Stimulated activated CD4-positive, alpha-beta T cell treated with anti-CD3 and anti-CD28 coated beads, Interleukin-2, amount 100 ng/mL, for 24 hours (primary cell): ENCODE data around the gene GABBR2.

Experiments used
- DNase-seq, 2 donors: peaks; one replicate each; pipeline ENCODE4 v3.0.0-alpha.2; 2020

GABBR2 gene

GRCh38 chr9:98364086-98364485, 344.6 kb downstream of the GABBR2 start:
- DNase-seq: no peak

DNA sequence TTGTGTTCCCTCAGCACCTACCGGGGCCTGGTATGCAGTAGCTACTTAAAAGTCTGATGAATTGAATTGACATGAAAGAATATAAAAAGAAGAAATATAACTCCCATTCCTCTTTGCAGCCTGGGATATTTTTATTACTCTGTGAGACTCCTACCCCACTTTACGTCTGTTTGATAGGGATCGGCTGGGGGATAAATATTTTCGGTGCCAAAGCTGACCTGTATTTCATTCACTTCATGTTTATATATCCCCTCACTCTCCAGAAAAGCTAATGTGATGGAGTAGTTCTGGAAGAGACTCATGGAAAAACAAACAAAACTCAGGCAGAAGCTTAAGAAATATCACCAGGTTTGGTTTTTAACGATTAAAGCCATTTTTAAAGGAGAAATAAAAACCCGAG, 345.1 kb downstream of the GABBR2 start:
- no peak for DNase-seq

DNA sequence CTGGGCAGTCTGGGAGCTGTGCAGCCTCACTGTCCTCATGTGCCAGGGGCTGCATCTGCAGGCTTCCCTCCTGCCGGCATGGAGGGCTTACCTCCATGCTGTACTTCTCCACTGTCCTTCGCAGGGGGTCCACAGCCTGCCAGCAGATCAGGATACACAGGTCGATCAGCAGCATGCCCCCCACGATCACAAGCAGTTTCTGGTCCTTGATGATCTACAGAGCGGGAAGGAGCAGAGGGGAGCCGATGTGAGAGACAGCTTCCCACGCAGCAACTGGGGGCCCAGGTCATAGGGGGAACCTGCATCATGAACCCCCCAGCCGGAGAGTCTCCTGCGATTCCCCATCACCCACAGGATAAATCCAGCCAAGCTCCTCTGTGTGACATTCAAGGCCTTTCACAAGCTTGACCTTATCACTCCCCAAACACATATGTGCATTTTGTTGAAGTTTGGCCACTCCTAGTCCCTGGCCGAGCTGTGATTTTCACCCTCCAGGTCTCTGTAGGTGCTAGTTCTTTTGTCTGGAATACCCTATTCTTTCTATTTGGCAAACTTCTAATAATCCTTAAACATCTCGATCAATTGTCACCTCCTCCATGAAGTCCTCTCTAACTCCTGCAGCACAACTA, 346.0 kb downstream of the GABBR2 start:
- DNase-seq: no peak

DNA sequence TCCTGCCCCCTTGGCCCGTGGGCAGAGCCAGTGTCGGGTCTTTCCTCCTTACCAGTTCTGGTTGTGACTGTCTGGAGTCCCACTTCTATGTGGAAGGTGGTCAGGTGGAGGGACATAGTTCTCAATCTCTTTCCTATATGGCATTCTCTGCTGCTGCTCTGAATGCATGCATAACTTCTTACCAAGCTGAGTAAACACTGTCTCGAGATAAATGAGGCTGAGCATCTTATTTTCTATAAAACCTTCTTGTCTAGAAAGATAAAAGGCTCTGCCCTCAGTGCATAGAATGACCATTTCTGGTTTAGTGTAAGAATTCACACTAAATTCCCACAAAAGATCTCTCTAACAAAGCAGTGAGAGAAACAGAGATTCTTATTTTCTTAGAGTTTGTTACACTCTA, 347.1 kb downstream of the GABBR2 start:
- DNase-seq: no peak

GRCh38 chr9:98360176-98360708, 348.5 kb downstream of the GABBR2 start:
- DNase-seq: no peak

DNA sequence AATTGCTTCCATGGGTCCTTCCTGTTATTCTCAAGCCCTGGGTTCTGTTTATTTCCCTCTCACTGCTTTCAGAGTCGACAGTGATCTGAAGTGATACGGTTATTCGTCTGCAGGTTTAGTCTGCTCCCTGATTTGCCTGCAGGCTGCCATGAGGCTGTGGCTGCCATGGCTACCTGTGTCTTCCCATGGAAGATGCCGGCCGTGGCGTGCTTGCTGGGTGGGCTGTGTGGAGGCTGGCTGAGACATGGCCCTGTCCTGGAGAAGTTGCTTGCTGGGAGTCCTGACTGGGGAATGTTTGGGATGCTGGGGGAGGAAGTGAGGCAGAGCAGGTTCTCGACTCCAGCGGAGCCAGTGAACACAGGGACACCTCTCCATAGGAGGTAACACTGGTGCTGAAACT, 349.2 kb downstream of the GABBR2 start:
- DNase-seq: no peak

DNA sequence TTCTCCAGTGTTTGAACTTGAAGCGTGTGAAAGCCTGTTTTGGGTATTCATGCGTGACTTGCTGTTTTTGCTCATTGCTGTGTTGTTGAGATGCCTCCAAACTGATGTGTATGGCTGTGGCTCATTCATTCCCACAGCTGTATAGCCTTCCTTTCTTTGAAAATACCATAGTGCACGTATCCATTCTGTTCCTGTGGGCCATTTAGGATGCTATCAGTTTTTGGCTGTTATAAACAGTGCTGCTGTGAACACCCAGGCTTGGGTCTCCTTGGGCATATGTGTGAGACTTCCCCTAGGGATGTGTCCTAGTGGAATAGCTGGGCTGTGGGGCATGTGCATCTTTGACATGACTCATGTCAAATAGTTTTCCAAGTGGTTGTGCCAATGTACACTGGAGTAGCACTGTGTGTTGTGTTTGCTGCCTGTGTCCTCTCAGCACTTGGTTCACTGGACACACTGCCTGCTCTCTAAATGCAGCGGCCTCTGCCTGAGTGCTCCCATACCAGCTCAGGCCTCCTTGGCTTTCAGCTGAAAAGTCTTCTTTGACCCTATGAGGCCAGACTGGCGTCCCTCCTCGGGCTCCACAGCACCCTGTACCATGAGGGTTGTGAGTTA, 350.7 kb downstream of the GABBR2 start:
- DNase-seq: no peak

DNA sequence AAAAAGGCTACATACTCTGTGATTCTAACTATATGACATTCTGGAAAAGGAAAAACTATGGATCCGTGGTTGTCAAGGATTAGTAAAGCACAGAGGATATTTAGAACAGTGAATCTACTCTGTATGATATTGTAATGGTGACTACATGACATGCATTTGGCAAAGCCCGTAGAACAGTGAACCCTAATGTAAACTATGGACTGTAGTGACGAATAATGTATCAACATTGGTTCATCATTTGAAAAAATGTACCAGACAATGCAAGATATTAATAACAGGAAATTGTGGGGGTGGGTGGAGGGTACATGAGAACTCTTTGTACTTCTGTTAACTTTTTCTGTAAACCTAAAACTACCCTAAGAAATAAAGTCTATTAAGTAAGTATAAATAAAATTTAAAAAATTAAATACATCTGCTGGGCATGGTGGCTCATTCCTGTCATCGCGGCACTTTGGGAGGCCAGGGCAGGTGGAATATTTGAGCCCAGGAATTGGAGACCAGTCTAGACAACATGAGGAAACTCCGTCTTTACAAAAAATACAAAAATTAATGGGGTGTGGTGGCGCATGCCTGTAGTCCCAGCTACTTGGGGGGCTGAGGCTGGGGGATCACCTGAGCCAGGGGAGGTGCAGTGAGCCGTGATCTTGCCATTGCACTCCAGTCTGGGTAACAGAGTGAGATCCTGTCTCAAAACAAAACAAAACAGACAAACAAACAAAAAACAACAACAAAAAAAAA, 351.6 kb downstream of the GABBR2 start:
- no peak for DNase-seq

- DNase-seq: no peak
These were observed 352.4 kb downstream of the GABBR2 start for GRCh38 chr9:98356326-98356725.

DNA sequence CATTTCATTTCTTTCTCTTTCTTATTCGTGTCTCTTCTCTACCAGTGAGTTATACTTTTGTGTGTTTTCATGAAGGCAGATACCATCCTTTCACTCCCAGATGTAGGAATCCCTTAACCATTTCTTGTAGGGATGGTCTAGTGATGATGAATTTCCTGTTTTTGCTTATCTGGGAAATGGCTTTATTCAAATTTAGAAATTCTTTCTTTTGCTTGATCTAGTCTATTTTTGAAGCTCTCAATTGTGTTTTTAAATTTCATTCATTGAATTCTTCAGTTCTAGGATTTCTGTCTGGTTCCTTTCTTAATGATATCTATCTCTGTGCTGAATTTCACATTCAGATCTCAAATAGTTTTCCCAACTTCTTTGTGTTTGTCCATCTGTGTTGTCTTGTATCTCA, 357.4 kb downstream of the GABBR2 start:
- DNase-seq: no peak

- DNase-seq: no peak
These were observed 361.1 kb downstream of the GABBR2 start for GRCh38 chr9:98347642-98348041.

DNA sequence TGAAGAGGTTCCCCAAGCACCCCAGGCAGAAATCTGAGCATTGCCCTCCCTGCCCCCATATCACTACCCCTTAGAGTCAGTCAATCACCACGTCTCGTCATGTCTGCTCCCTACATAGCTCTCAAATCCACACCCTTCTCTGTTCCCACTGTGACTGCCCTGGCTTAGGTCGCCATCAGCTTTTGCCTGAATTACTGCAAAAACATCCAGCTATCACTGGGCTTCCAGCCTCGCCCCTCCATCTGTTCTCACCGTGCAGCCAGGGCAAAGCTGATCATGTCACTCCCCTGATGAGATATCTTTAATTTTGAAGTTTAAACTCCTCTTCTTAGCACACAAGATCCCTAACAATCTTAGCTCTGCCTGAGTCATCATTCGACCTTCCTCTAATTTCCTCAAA, 363.7 kb downstream of the GABBR2 start:
- no peak for DNase-seq

DNA sequence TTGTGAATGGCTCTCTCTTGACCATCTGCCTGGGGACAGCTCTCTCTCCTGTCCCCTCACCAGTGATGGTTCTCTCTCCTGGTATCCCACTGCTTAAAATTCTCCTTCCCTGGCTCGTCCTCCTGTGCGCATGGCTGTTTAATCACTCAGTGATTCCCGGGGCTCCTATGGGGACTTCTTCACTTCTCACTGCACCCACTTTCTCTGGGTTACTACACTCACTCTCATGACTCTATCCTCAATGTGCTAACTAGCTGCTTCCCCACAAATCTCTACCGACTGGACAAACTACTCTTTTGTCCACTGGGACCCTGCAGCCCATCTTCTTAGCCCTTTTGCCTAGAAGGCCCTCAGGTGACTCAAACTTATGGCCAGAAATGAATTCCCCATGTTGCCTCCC, 364.2 kb downstream of the GABBR2 start:
- no peak for DNase-seq

- no peak for DNase-seq
These were observed 365.9 kb downstream of the GABBR2 start for GRCh38 chr9:98342820-98343210.

- DNase-seq: no peak
These were observed 366.5 kb downstream of the GABBR2 start for GRCh38 chr9:98342098-98342819.

DNA sequence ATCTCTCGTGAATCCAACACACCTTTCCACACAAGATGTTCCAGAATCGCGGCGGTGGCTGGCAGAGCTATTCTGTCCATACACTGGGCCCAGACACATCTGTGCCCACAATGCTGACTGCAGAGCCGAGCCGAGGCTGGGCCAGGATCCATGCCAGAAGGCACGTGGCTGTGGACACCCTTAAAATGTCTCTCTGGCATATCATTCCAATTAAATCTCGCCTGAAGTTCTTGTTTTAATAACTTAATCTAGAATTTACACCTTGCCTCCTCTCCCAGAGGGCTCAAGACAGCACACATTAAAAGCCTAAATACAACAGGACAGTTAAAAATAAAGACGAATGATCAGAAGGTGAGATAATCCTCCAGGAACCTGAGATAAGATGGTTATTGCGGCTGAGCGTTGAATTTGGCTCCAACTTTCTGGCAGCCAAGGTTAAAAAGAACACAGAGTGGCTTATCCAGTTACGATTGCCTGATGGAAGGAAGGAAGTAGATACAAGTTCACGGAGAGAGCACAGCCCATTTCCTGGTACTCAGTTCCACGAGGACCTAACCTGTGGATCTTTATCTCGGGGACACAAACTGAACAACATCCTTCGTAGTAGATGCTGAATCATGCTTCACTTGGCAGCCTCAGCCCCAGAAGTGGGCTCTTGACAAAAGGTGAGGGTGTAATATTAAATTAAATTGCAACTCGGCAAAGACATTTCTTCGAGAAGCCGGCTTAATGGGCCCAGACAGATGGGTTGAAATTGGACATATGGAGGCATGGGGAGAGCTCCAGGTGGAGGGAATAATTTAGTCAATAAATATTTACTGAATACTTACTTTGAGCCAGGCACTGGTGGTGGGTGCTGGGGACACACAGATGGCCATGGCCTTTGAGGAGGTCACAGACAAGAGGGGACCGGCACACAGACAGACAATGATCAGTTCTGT, 367.3 kb downstream of the GABBR2 start:
- DNase-seq: no peak

DNA sequence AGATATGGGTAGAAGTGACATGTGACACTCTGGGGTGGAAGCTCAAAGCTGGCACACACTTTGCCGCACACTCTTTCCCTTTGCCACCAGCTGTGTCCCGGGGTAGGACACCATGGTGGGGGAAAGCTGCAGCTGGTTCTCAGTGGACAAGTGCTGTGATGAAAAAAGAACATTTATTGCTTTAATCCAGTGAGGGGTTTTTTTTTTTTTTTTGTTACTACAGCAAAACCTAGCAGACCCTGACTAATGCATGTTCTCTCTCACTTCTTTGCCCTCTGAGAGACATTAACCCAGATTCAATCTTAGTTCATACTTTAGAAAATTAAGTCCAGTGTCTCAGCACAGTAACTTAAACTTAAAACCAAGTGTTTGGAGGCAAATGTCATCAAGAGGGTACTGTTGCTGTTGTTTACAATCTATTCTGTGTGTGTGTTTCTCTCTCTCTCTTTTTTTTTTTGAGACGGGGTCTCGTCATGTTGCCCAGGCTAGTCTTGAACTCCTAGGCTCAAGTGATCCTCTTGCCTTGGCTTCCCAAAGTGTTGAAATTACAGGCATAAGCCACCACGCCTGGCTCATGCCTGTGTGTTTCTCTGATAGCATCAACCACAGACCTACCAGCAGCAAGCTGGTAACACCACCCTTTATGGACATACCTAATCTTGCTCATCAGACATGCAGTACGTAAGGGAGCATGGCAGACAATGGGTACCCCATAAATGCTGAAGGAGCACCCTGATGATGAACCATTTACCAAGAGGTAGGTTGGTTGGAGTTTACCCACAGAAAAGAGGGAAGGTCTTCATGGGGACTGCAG, 368.5 kb downstream of the GABBR2 start:
- DNase-seq: no peak

GRCh38 chr9:98335661-98336060, 373.1 kb downstream of the GABBR2 start:
- no peak for DNase-seq

GRCh38 chr9:98334796-98335195, 373.9 kb downstream of the GABBR2 start:
- DNase-seq: no peak

GRCh38 chr9:98333703-98334582, 374.8 kb downstream of the GABBR2 start:
- DNase-seq: no peak
